IMR-90 (cell line): ENCODE measurements around the gene ADGRV1.
"Not testable (repeated sequence)": the region's sequence is repeated elsewhere in the genome, so short reads cannot be mapped to it uniquely, and the experiment has no call there.

Experiments
- BHLHE40 ChIP-seq: fragments of 150-350 bp; IDR thresholded peaks from 2 replicates; pipeline ENCODE4 v1.6.1; 2016; ENCODE audit warnings: mild to moderate bottlenecking, low read depth, low read length
- ELK1 ChIP-seq: fragments of 150-350 bp; IDR thresholded peaks from 2 replicates; pipeline ENCODE4 v1.6.1; 2016; ENCODE audit warnings: low read depth, mild to moderate bottlenecking, low read length, moderate library complexity, borderline replicate concordance
- MAZ ChIP-seq: IDR thresholded peaks from 2 replicates; pipeline ENCODE4 v1.6.1; 2012; ENCODE audit warnings: low read depth, mild to moderate bottlenecking, low read length, improper control_type of control experiment, moderate library complexity, borderline replicate concordance
- POLR2A ChIP-seq: IDR thresholded peaks from 2 replicates; pipeline ENCODE4 v1.6.1; 2012; ENCODE audit warnings: mild to moderate bottlenecking, low read depth, low read length
- RFX5 ChIP-seq: IDR thresholded peaks from 2 replicates; pipeline ENCODE4 v1.8.0; 2012; ENCODE audit warnings: low read depth, mild to moderate bottlenecking, low read length, moderate library complexity
- SMC3 ChIP-seq: fragments of 150-350 bp; IDR thresholded peaks from 2 replicates; pipeline ENCODE4 v1.6.1; 2016; ENCODE audit warnings: low read depth, mild to moderate bottlenecking, antibody characterized with exemption, low read length, moderate library complexity
- TF ChIP-seq, protein P1 (sequence below): conservative IDR thresholded peaks from 2 replicates; pipeline ENCODE4 v1.5.1; 2012; ENCODE audit warnings: mild to moderate bottlenecking, low read depth, low read length, improper control_type of control experiment

DNA sequence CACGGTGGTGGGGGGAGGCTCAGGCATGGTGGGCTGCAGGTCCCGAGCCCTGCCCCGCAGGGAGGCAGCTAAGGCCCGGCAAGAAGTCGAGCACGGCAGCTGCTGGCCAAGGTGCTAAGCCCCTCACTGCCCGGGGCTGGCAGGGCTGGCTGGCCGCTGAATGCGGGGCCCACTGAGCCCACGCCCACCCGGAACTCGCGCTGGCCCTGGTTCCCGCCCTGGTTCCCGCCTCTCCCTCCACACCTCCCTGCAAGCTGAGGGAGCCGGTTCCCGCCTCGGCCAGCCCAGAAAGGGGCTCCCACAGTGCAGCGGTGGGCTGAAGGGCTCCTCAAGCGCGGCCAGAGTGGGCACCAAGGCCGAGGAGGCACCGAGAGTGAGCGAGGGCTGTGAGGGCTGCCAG, 289.0 kb downstream of the ADGRV1 start:
- TF ChIP-seq, protein P1, sequence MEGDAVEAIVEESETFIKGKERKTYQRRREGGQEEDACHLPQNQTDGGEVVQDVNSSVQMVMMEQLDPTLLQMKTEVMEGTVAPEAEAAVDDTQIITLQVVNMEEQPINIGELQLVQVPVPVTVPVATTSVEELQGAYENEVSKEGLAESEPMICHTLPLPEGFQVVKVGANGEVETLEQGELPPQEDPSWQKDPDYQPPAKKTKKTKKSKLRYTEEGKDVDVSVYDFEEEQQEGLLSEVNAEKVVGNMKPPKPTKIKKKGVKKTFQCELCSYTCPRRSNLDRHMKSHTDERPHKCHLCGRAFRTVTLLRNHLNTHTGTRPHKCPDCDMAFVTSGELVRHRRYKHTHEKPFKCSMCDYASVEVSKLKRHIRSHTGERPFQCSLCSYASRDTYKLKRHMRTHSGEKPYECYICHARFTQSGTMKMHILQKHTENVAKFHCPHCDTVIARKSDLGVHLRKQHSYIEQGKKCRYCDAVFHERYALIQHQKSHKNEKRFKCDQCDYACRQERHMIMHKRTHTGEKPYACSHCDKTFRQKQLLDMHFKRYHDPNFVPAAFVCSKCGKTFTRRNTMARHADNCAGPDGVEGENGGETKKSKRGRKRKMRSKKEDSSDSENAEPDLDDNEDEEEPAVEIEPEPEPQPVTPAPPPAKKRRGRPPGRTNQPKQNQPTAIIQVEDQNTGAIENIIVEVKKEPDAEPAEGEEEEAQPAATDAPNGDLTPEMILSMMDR, result not testable (repeated sequence)
- not testable (repeated sequence) for TF ChIP-seq ELK1, BHLHE40, POLR2A, MAZ, RFX5, SMC3
